Calu3 (cell line): ENCODE data around the gene PRR16. TPM values are rescaled to one million over a fixed set of nuclear protein-coding genes. Genes with fewer than 3 reads are reported as not detected.

Experiments used
- BruUV-seq: library from RNA; stranded (reverse); fragments of 400-500 nt; replicated peaks from 2 replicates; lab custom pipeline; 2021; lab: Mats Ljungman, UMichigan
- CTCF ChIA-PET: fragments of 300-600 bp; sonication (Branson Sonifier 250); formaldehyde crosslinking; loops from one replicate; lab custom pipeline; 2022; ENCODE audit warnings: antibody characterized with exemption; lab: Charles Lee
- DNase-seq: peaks from one replicate; pipeline ENCODE4 v3.0.0; 2022
- H3K27ac Mint-ChIP-seq: one replicate; pipeline ENCODE4 v1.8.0; 2022; ENCODE audit warnings: mixed read lengths; ENCODE audit not compliant: unreplicated experiment
- H3K27me3 Mint-ChIP-seq: one replicate; pipeline ENCODE4 v1.8.0; 2022; ENCODE audit warnings: mixed read lengths; ENCODE audit not compliant: unreplicated experiment
- H3K36me3 Mint-ChIP-seq: one replicate; pipeline ENCODE4 v1.8.0; 2022; ENCODE audit warnings: mild to moderate bottlenecking, moderate library complexity, mixed read lengths; ENCODE audit not compliant: insufficient read depth, unreplicated experiment
- H3K4me1 Mint-ChIP-seq: one replicate; pipeline ENCODE4 v1.8.0; 2022; ENCODE audit warnings: mild to moderate bottlenecking, low read depth, mixed read lengths; ENCODE audit not compliant: unreplicated experiment
- H3K4me3 Mint-ChIP-seq: one replicate; pipeline ENCODE4 v1.8.0; 2022; ENCODE audit warnings: mild to moderate bottlenecking, low read depth, moderate library complexity, mixed read lengths; ENCODE audit not compliant: unreplicated experiment
- H3K9me3 Mint-ChIP-seq: one replicate; pipeline ENCODE4 v1.8.0; 2022; ENCODE audit warnings: low read depth, mixed read lengths; ENCODE audit not compliant: unreplicated experiment
- CTCF ChIP-seq: fragments of 200-600 bp; IDR thresholded peaks from one replicate; pipeline ENCODE4 v1.8.0; 2022; ENCODE audit warnings: antibody characterized with exemption; ENCODE audit not compliant: unreplicated experiment
- intact Hi-C: fragments of 100-400 bp; cut with micrococcal nuclease; formaldehyde crosslinking; loops from one replicate; pipeline ENCODE4 v1.10.0; 2022; ENCODE audit not compliant: unreplicated experiment
- total RNA-seq: library from RNA; stranded (reverse); gene quantifications from 2 replicates; pipeline ENCODE4 v1.2.3, GENCODE V29; 2022

PRR16 gene
- total RNA-seq, 1 experiment from 2014 or later: 2.9 TPM

GRCh38 chr5:120735076-120735475 is 271.0 kb downstream of the PRR16 start:
- H3K9me3 Mint-ChIP-seq: no peaks in the 10 kb centered on the region
- DNase-seq: no peak
- no peak overlapping the region for H3K4me3 Mint-ChIP-seq
- no peaks in the 10 kb centered on the region for H3K4me1 Mint-ChIP-seq
- TF ChIP-seq CTCF: no peak
- intact Hi-C loops: no loop called here
- no peak overlapping the region for H3K27ac Mint-ChIP-seq
- BruUV-seq: no TSS peak
- no peaks in the 10 kb centered on the region for H3K36me3 Mint-ChIP-seq
- no peaks in the 10 kb centered on the region for H3K27me3 Mint-ChIP-seq
- CTCF ChIA-PET: no interaction called here
